Measurements from ENCODE around the gene CHRNE. TPM values are rescaled to one million over a fixed set of nuclear protein-coding genes. Genes with fewer than 3 reads are reported as not detected.
"Not testable (repeated sequence)": the region's sequence is repeated elsewhere in the genome, so short reads cannot be mapped to it uniquely, and the experiment has no call there.

CHRNE gene
- total RNA-seq, 5 donors from 2014 or later (not counting 1 experiment from before 2014, with no cell fraction given): 0.73 to 3.5 (median 1.3) TPM

- peaks cover 13% of the 10 kb centered on the region for H3K36me3 Mint-ChIP-seq
- ChIA-PET POLR2A (interaction anchor here in 1 of 2 donors (0.5 kb wide), 1 partner anchor 93 kb away, joined by 4 read pairs; no protein-coding TSS in a partner anchor), CTCF (interaction anchor here (0.5 to 0.6 kb wide), 2 partner anchors 47 to 84 kb away, joined by 4 to 6 read pairs; no protein-coding TSS in a partner anchor)
- WGBS (ENCODE audit: insufficient coverage): 90% methylated on average over 2 of the region's 5 CpGs
- H3K4me1 Mint-ChIP-seq: peaks cover 0 to 5% (median 2%) of the 10 kb centered on the region in 3 donors
- H3K9me3 ChIP-seq: no peaks in the 10 kb centered on the region
- H3K27ac ChIP-seq (ENCODE audit: low read length): no peak overlapping the region
- DNase-seq (no peak), ATAC-seq (replicated peaks in 1 of 4) (no peak)
- peaks cover 14 to 36% of the 10 kb centered on the region in 2 donors for H3K36me3 ChIP-seq (ENCODE audit: control insufficient read depth in 2 of 2, extremely low read depth in 1 of 2, insufficient read depth in 1 of 2, low read length in 1 of 2)
- H3K27ac Mint-ChIP-seq: no peak overlapping the region
- no peak overlapping the region for H3K4me3 Mint-ChIP-seq
- no peaks in the 10 kb centered on the region for H3K27me3 ChIP-seq (replicated peaks in 1 of 2; ENCODE audit: control insufficient read depth in 2 of 2, extremely low read depth in 1 of 2, insufficient read depth in 2 of 2, low read length in 1 of 2)
- H3K27me3 Mint-ChIP-seq: no peaks in the 10 kb centered on the region
- peaks cover 0 to 7% of the 10 kb centered on the region in 2 experiments for H3K4me1 ChIP-seq (ENCODE audit: control insufficient read depth in 1 of 2, extremely low read depth in 1 of 2, insufficient read depth in 2 of 2, low read length in 2 of 2)
- H3K4me3 ChIP-seq (ENCODE audit: control insufficient read depth in 1 of 2, extremely low read depth in 1 of 2, low read length in 1 of 2): no peak overlapping the region
- no peaks in the 10 kb centered on the region for H3K9me3 Mint-ChIP-seq
These were observed 25.8 kb downstream of the CHRNE start for GRCh38 chr17:4877089-4877488.

GRCh38 chr17:4872786-4873185 lies 30.1 kb downstream of the CHRNE start:
- H3K36me3 Mint-ChIP-seq: peaks cover 10% of the 10 kb centered on the region
- CTCF ChIA-PET: no interaction called here
- no peak overlapping the region for H3K4me3 Mint-ChIP-seq
- no peaks in the 10 kb centered on the region for H3K9me3 ChIP-seq
- no peak overlapping the region for H3K27ac ChIP-seq (ENCODE audit: low read length)
- H3K4me1 Mint-ChIP-seq: peaks cover 3 to 5% (median 3%) of the 10 kb centered on the region in 3 donors
- no peaks in the 10 kb centered on the region for H3K4me1 ChIP-seq (ENCODE audit: control insufficient read depth in 1 of 2, extremely low read depth in 1 of 2, insufficient read depth in 2 of 2, low read length in 2 of 2)
- peaks cover 3 to 15% of the 10 kb centered on the region in 2 donors for H3K36me3 ChIP-seq (ENCODE audit: control insufficient read depth in 2 of 2, extremely low read depth in 1 of 2, insufficient read depth in 1 of 2, low read length in 1 of 2)
- H3K9me3 Mint-ChIP-seq: no peaks in the 10 kb centered on the region
- no peaks in the 10 kb centered on the region for H3K27me3 Mint-ChIP-seq
- no peaks in the 10 kb centered on the region for H3K27me3 ChIP-seq (replicated peaks in 1 of 2; ENCODE audit: control insufficient read depth in 2 of 2, extremely low read depth in 1 of 2, insufficient read depth in 2 of 2, low read length in 1 of 2)
- no peak overlapping the region for H3K27ac Mint-ChIP-seq
- DNase-seq: no peak
- POLR2A ChIA-PET: no interaction called here
- H3K4me3 ChIP-seq (ENCODE audit: control insufficient read depth in 1 of 2, extremely low read depth in 1 of 2, low read length in 1 of 2): no peak overlapping the region
- ATAC-seq (replicated peaks in 1 of 4): no peak
- WGBS (ENCODE audit: insufficient coverage): 80% methylated on average over 8 of the region's 8 CpGs

GRCh38 chr17:4870855-4871254 lies 32.0 kb downstream of the CHRNE start:
- H3K4me3 ChIP-seq (ENCODE audit: control insufficient read depth in 1 of 2, extremely low read depth in 1 of 2, low read length in 1 of 2): no peak overlapping the region
- Mint-ChIP-seq H3K4me3 (no peak overlapping the region), H3K27me3 (no peaks in the 10 kb centered on the region), H3K36me3 (peaks cover 6% of the 10 kb centered on the region), H3K27ac (no peak overlapping the region), H3K4me1 (peaks cover 3 to 5% (median 3%) of the 10 kb centered on the region in 3 donors), H3K9me3 (no peaks in the 10 kb centered on the region)
- no peaks in the 10 kb centered on the region for H3K9me3 ChIP-seq
- ChIA-PET POLR2A (interaction anchor here in 1 of 2 donors (0.6 kb wide), 1 partner anchor 129 kb away, joined by 6 read pairs; no protein-coding TSS in a partner anchor), CTCF (interaction anchor here (0.5 to 0.7 kb wide), 3 partner anchors 398 to 595 kb away, joined by 4 to 8 read pairs (median 6); no protein-coding TSS in a partner anchor)
- no peaks in the 10 kb centered on the region for H3K4me1 ChIP-seq (ENCODE audit: control insufficient read depth in 1 of 2, extremely low read depth in 1 of 2, insufficient read depth in 2 of 2, low read length in 2 of 2)
- H3K36me3 ChIP-seq (ENCODE audit: control insufficient read depth in 2 of 2, extremely low read depth in 1 of 2, insufficient read depth in 1 of 2, low read length in 1 of 2): peaks cover 0 to 12% of the 10 kb centered on the region in 2 donors
- 100% methylated on average over 1 of the region's 2 CpGs for WGBS (ENCODE audit: insufficient coverage)
- no peak for DNase-seq
- H3K27me3 ChIP-seq (replicated peaks in 1 of 2; ENCODE audit: control insufficient read depth in 2 of 2, extremely low read depth in 1 of 2, insufficient read depth in 2 of 2, low read length in 1 of 2): no peaks in the 10 kb centered on the region
- H3K27ac ChIP-seq (ENCODE audit: low read length): no peak overlapping the region
- no peak for ATAC-seq (replicated peaks in 1 of 4)

- peaks cover 0 to 16% of the 10 kb centered on the region in 2 donors for H3K36me3 ChIP-seq (ENCODE audit: control insufficient read depth in 2 of 2, extremely low read depth in 1 of 2, insufficient read depth in 1 of 2, low read length in 1 of 2)
- CTCF ChIA-PET: interaction anchor here in 1 of 2 donors (0.6 kb wide), 1 partner anchor 11 kb away, joined by 3 read pairs; no protein-coding TSS in a partner anchor
- H3K4me3 ChIP-seq (ENCODE audit: control insufficient read depth in 1 of 2, extremely low read depth in 1 of 2, low read length in 1 of 2); H3K4me3 Mint-ChIP-seq; H3K27me3 ChIP-seq (replicated peaks in 1 of 2; ENCODE audit: control insufficient read depth in 2 of 2, extremely low read depth in 1 of 2, insufficient read depth in 2 of 2, low read length in 1 of 2); H3K27me3 Mint-ChIP-seq; POLR2A ChIA-PET; H3K9me3 ChIP-seq; H3K9me3 Mint-ChIP-seq; ATAC-seq (replicated peaks in 1 of 4); H3K4me1 Mint-ChIP-seq; H3K4me1 ChIP-seq (ENCODE audit: control insufficient read depth in 1 of 2, extremely low read depth in 1 of 2, insufficient read depth in 2 of 2, low read length in 2 of 2); H3K27ac Mint-ChIP-seq; DNase-seq; H3K27ac ChIP-seq (ENCODE audit: low read length): not testable (repeated sequence)
- WGBS (ENCODE audit: insufficient coverage): 95% methylated on average over 5 of the region's 22 CpGs
- H3K36me3 Mint-ChIP-seq: peaks cover 10% of the 10 kb centered on the region
These were observed 33.6 kb downstream of the CHRNE start for GRCh38 chr17:4869058-4869998.

GRCh38 chr17:4867535-4867934 lies 35.4 kb downstream of the CHRNE start:
- not testable (repeated sequence) for H3K4me3 ChIP-seq (ENCODE audit: control insufficient read depth in 1 of 2, extremely low read depth in 1 of 2, low read length in 1 of 2); H3K27ac Mint-ChIP-seq; H3K4me1 Mint-ChIP-seq; DNase-seq; H3K9me3 ChIP-seq; H3K4me3 Mint-ChIP-seq; H3K27me3 Mint-ChIP-seq; H3K27me3 ChIP-seq (replicated peaks in 1 of 2; ENCODE audit: control insufficient read depth in 2 of 2, extremely low read depth in 1 of 2, insufficient read depth in 2 of 2, low read length in 1 of 2); ATAC-seq (replicated peaks in 1 of 4); H3K9me3 Mint-ChIP-seq; H3K27ac ChIP-seq (ENCODE audit: low read length); H3K4me1 ChIP-seq (ENCODE audit: control insufficient read depth in 1 of 2, extremely low read depth in 1 of 2, insufficient read depth in 2 of 2, low read length in 2 of 2); H3K36me3 Mint-ChIP-seq
- no CpG with 5 or more reads among the region's 5 CpGs for WGBS (ENCODE audit: insufficient coverage)
- ChIA-PET POLR2A (interaction anchor here in 1 of 2 donors (0.5 to 0.6 kb wide), 2 partner anchors 454 to 1738 kb away, joined by 5 to 8 read pairs; no protein-coding TSS in a partner anchor), CTCF (interaction anchor here in 1 of 2 donors (0.6 kb wide), 1 partner anchor 447 kb away, joined by 5 read pairs; no protein-coding TSS in a partner anchor)
- H3K36me3 ChIP-seq (ENCODE audit: control insufficient read depth in 2 of 2, extremely low read depth in 1 of 2, insufficient read depth in 1 of 2, low read length in 1 of 2): peaks cover 0 to 13% of the 10 kb centered on the region in 2 donors

GRCh38 chr17:4863321-4863720 lies 39.6 kb downstream of the CHRNE start:
- H3K4me1 Mint-ChIP-seq: peaks cover 0 to 16% (median 7%) of the 10 kb centered on the region in 3 donors
- POLR2A ChIA-PET: no interaction called here
- CTCF ChIA-PET: no interaction called here
- peaks cover 14% of the 10 kb centered on the region for H3K36me3 Mint-ChIP-seq
- ATAC-seq (replicated peaks in 1 of 4) (no peak), DNase-seq (no peak)
- H3K9me3 Mint-ChIP-seq: no peaks in the 10 kb centered on the region
- Histone ChIP-seq H3K36me3 (ENCODE audit: control insufficient read depth in 2 of 2, extremely low read depth in 1 of 2, insufficient read depth in 1 of 2, low read length in 1 of 2) (peaks cover 5 to 19% of the 10 kb centered on the region in 2 donors), H3K27ac (ENCODE audit: low read length) (no peak overlapping the region), H3K9me3 (no peaks in the 10 kb centered on the region), H3K4me1 (ENCODE audit: control insufficient read depth in 1 of 2, extremely low read depth in 1 of 2, insufficient read depth in 2 of 2, low read length in 2 of 2) (peaks cover 0 to 8% of the 10 kb centered on the region in 2 experiments), H3K27me3 (replicated peaks in 1 of 2; ENCODE audit: control insufficient read depth in 2 of 2, extremely low read depth in 1 of 2, insufficient read depth in 2 of 2, low read length in 1 of 2) (no peaks in the 10 kb centered on the region), H3K4me3 (ENCODE audit: control insufficient read depth in 1 of 2, extremely low read depth in 1 of 2, low read length in 1 of 2) (no peak overlapping the region)
- no peak overlapping the region for H3K4me3 Mint-ChIP-seq
- 100% methylated on average over 1 of the region's 1 CpG for WGBS (ENCODE audit: insufficient coverage)
- H3K27ac Mint-ChIP-seq: no peak overlapping the region
- no peaks in the 10 kb centered on the region for H3K27me3 Mint-ChIP-seq

Data from T-cell (primary cell).